HG03066 (cell line): Measurements from ENCODE around the gene EMILIN2.
"Not testable (repeated sequence)": the region's sequence is repeated elsewhere in the genome, so short reads cannot be mapped to it uniquely, and the experiment has no call there.

Experiments
- ATAC-seq: cut with Tn5 transposase; IDR thresholded peaks from one replicate; pipeline ENCODE4 v1.9.1; 2021; ENCODE audit warnings: low read depth; ENCODE audit not compliant: unreplicated experiment

EMILIN2 gene

GRCh38 chr18:2846636-2847316 is at the start of gene EMILIN2:
TSS of gene EMILIN2 (plus strand) at chr18:2847006. CDS start at chr18:2847189, 183 bp downstream.
- ATAC-seq = peak; percentile 34

DNA sequence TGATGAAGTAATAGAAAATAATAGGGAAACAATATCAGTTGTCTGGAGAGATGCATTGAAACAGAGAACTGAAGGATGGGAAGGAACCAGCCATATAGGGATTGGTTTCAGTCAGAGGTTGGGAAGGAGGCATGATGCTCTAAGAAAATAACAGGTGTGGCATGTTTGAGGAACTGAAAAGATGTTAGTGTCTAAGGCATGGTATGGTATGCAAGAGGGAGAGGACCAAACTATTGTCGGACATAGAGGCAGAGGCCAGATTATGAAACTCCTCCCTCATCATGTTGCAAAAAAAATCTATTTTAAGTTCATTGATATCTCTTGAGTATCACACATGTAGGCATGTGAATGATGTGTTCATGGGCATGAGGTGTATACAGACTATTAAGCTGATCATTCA is 48.9 kb upstream of the EMILIN2 start:
- no peak for ATAC-seq

GRCh38 chr18:2799369-2799768 is 47.4 kb upstream of the EMILIN2 start:
- ATAC-seq = no peak

DNA sequence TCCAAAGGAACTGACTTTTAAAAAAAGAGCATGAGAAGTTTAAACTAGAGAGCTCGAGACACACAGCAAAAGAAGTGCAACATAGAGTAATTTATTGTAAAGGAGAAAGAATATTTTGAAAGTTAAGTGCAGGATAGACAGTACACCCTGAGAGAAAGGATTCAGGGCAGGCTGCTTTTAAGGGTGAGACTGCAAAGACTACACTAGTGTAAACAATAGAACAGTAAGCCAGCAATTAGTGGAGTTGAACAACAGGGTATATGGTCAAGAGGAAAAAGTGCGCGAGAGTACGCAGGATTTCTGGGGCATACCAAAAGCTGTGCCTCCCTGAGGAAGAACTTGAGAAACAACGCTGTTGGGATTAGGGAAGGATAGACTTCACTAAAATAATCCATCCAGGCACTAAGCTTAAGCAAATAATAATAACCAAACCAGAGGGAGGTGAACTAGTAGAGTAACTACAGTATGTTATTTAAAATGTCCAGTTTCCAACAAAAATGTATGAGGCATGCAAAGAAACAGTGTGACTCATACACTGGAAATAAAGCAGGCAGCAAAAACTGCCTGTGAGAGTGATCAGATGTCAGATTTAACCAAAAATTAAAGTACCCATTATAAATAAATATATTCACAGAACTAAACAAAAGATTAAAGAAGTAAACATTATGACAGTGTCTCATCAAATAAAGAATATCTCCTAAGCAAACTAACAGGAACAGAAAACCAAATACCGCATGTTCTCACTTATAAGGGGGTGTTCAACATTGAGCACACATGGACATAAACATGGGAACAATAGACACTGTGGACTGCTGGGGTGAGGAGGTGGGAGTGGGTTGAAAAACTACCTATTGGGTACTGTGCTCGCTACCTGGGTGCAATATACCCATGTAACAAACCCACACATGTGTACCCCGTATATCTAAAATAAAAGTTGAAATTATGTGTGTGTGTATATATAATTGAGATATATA is 40.5 kb upstream of the EMILIN2 start:
- no peak for ATAC-seq

GRCh38 chr18:2808640-2809039 is 38.2 kb upstream of the EMILIN2 start:
- ATAC-seq = not testable (repeated sequence)

DNA sequence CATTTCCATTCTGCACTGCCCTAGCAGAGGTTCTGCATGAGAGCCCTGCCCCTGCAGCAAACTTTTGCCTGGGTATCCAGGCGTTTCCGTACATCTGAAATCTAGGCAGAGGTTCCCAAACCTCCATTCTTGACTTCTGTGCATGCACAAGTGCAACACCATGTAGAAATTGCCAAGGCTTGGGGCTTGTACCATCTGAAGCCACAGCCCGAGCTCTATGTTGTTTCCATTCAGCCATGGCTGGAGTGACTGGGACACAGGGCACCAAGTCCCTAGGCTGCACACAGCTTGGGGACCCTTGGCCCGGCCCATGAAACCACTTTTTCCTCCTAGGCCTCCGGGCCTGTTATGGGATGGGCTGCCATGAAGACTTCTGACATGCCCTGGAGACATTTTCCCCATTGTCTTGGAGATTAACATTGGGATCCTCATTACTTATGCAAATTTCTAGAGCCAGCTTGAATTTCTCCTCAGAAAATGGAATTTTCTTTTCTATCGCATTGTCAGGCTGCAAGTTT is 37.1 kb upstream of the EMILIN2 start:
- ATAC-seq = not testable (repeated sequence)

- no peak for ATAC-seq
Observed at GRCh38 chr18:2811416-2811815, 35.4 kb upstream of the EMILIN2 start.

- no peak for ATAC-seq
Observed at GRCh38 chr18:2814928-2815327, 31.9 kb upstream of the EMILIN2 start.

DNA sequence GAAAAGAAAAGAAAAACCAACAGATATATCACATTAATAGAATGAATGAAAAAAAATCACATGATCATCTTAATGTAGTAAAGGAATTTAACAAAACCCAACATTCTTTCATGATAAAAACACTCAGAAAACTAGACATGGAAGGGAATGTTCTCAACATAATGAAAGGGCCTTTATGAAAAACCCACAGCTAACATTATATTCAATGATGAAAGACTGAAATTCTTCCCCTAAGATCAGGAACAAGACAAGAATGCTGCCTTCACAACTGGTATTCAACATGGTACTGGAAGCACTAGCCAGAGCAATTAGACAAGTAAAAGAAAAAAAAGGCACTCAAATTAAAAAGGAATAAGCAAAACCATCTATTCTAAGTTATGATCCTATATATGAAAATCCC is 28.5 kb upstream of the EMILIN2 start:
- no peak for ATAC-seq

GRCh38 chr18:2821695-2822094 is 25.1 kb upstream of the EMILIN2 start:
- no peak for ATAC-seq

DNA sequence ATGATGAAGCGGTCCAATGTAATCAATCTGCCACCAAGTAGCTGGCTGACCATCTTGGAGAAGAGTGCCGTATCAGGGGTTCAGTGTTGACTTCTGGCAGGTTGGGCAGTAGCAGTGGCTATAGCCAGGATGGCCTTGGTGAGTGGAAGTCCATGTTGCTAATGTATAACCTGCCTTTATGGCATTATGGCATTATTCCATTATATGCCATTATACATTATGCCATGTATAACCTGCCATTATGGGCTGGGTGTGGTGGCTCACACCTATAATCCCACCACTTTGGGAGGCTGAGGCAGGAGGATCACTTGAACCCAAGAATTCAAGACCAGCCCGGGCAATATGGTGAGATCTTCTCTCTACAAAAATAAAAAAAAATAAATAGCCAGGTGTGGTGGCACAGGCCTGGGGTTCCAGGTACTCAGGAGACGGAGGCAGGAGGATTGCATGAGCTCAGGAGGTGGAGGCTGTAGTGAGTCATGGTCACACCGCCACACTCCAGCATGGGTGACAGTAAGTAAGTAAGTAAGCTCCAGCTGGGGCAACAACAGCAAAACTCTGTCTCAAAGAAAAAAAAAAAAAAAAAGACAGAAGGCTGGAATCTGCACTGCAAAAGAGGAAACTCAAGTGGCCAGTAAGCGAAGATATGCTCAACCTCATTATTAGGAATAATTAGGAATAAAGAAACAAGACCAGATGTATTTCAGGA is 24.4 kb upstream of the EMILIN2 start:
- no peak for ATAC-seq

DNA sequence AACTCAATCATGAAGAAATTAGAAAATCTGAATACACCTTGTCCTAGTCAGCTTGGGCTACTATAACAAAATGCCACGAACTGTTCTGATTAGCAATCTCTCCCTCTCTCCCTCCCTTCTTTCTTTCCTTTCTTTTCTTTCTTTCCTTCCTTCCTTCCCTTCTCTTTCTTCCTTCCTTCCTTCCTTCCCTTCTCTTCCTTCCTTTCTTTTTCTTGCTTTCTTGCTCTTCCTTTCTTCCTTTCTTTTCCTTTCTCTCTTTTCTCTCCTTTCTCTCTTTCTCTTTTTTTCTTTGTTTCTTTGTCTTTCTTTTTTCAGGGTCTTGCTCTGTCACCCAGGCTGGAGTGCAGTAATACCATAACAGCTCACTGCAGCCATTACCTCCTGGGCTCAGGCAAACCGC is 23.6 kb upstream of the EMILIN2 start:
- no peak for ATAC-seq

DNA sequence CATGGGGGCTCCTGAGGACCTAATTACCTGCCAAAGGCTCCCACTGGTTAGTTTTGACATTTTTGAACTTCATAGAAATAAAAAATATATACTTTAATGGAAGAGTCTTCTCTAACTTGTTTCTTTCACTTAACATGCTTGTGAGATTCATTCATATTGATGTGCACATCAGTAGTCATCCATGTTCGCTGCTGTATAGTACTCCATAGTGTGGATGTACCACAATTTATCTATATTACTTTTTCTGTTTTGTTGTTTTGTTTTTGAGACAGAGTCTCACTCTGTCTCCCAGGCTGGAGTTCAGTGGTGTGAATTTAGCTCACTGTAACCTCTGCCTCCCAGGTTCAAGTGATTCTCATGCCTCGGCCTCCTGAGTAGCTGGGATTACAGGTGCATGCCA is 22.8 kb upstream of the EMILIN2 start:
- no peak for ATAC-seq

DNA sequence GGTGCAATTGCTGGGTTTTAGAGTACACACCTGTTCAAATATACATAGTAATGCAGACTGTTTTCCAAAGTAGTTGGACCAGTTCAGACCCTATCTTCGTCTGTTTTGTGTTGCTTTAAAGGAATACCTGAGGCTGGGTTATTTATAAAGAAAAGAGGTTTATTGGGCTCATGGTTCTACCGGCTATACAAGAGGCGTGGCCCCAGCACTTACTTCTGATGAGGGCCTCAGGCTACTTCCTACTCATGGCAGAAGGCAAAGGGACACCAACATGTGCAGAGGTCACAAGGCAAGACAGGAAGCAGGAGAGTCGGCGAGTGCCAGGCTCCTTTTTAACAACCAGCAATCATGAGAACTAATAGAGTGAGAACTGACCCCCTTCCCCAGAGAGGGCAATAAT is 21.9 kb upstream of the EMILIN2 start:
- ATAC-seq = no peak

GRCh38 chr18:2825613-2826175 is 21.1 kb upstream of the EMILIN2 start:
- ATAC-seq = no peak

DNA sequence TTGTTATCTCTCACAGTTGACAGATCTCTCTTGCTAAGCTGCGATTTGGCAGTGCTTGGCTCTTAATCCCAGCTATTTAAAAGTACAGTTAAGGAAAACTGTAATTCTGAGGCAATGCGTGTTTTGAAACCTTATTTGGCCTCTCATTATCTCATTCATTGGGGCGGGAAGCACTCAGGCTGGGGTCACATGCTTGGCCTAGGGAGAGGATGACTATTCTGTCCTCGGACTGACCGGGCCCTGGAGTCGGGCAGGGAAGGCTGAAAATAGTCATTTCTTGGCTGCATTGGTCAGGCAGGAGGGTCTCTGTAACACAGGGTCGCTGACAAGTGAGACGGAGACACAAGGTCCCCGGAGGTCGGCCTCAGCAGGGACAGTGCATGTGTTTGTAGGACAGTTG is 20.2 kb upstream of the EMILIN2 start:
- no peak for ATAC-seq

GRCh38 chr18:2827061-2827460 is 19.7 kb upstream of the EMILIN2 start:
- no peak for ATAC-seq

GRCh38 chr18:2836118-2836517 is 10.7 kb upstream of the EMILIN2 start:
- ATAC-seq = not testable (repeated sequence)

GRCh38 chr18:2837290-2837689 is 9.5 kb upstream of the EMILIN2 start:
- ATAC-seq = not testable (repeated sequence)

GRCh38 chr18:2839202-2839601 is 7.6 kb upstream of the EMILIN2 start:
- ATAC-seq = no peak

DNA sequence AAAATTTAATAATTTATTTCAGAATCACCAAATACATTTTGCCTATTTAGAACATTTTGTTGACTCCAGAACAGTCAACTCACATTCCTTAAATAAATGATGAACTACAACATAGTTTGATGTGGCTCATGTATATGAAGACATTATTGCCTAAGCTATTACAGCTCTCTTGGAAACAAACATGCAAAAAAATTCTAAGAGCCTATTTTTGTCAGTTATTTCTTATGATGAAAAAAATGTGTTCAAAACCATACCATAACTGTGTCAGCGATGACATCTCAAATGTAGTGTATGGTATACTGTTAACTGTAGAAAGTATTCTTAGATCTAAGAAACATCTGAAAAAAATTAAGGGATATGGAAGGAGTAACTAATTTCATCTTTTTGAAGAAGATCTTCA is 6.3 kb upstream of the EMILIN2 start:
- ATAC-seq = no peak
